SK-N-SH (cell line): ENCODE data around the gene KLHL8. TPM values are rescaled to one million over a fixed set of nuclear protein-coding genes. Genes with fewer than 3 reads are reported as not detected.

ENCODE experiments used
- CTCF ChIA-PET: fragments of 300-600, 350-600 bp; formaldehyde crosslinking; extraction: SDS; loops from one replicate; lab custom pipeline; 2021; lab: Yijun Ruan, JAX
- POLR2A ChIA-PET: fragments of 350-600 bp; sonication (Branson Sonifier 250); formaldehyde crosslinking; extraction: SDS; loops from one replicate; lab custom pipeline; 2020; ENCODE audit warnings: antibody characterized with exemption, inconsistent platforms; lab: Yijun Ruan, JAX
- DNase-seq: peaks from one replicate; pipeline ENCODE4 v3.0.0; 2012
- H2AFZ ChIP-seq: fragments of 200-600 bp; sonication (generic); 2 replicates; pipeline ENCODE4 v1.8.1; 2016; ENCODE audit warnings: antibody characterized with exemption, mild to moderate bottlenecking, low read depth
- H3F3A ChIP-seq: fragments of 200-600 bp; sonication (generic); replicated peaks from 2 replicates; pipeline ENCODE3; 2016; ENCODE audit warnings: antibody characterized with exemption, mild to moderate bottlenecking; ENCODE audit not compliant: insufficient read depth
- H3K27ac ChIP-seq, 2 experiments: fragments of 200-500 bp in 1 of 2; fragments of 200-600 bp in 1 of 2; sonication (Bioruptor generic) in 1 of 2; sonication (generic), shearing (Covaris generic) in 1 of 2; 2 replicates each; pipeline versions ENCODE4 v1.5.1 to v1.6.1; 2014 to 2016; ENCODE audit warnings: low read depth in 2 of 2, inconsistent platforms in 1 of 2, low read length in 1 of 2, mild to moderate bottlenecking in 1 of 2, mixed read lengths in 1 of 2
- H3K27me3 ChIP-seq: fragments of 200-600 bp; sonication (generic), shearing (Covaris generic); 2 replicates; pipeline ENCODE4 v1.6.1; 2016; ENCODE audit warnings: mixed run types; ENCODE audit not compliant: insufficient read depth
- H3K36me3 ChIP-seq, 2 experiments: fragments of 200-500 bp in 1 of 2; fragments of 200-600 bp in 1 of 2; sonication (Bioruptor generic) in 1 of 2; sonication (generic) in 1 of 2; replicated peaks in 1 of 2; 2 replicates each; pipeline versions ENCODE3 to v1.5.1; 2014 to 2016; ENCODE audit warnings: low read length in 1 of 2, mild to moderate bottlenecking in 1 of 2; ENCODE audit not compliant: insufficient read depth in 2 of 2, control insufficient read depth in 1 of 2
- H3K4me1 ChIP-seq, 2 experiments: fragments of 200-500 bp in 1 of 2; fragments of 200-600 bp in 1 of 2; sonication (Bioruptor generic) in 1 of 2; sonication (generic), shearing (Covaris generic) in 1 of 2; 2 replicates each; pipeline versions ENCODE4 v1.5.1 to v1.6.1; 2014 to 2016; ENCODE audit warnings: low read depth in 1 of 2, low read length in 1 of 2, mixed run types in 1 of 2; ENCODE audit not compliant: insufficient read depth in 2 of 2, control insufficient read depth in 1 of 2
- H3K4me2 ChIP-seq: fragments of 200-600 bp; sonication (generic), shearing (Covaris generic); 2 replicates; pipeline ENCODE4 v1.6.1; 2017; ENCODE audit warnings: mixed run types
- H3K4me3 ChIP-seq, 2 experiments: fragments of 200-500 bp in 1 of 2; fragments of 200-600 bp in 1 of 2; sonication (Bioruptor generic) in 1 of 2; sonication (generic), shearing (Covaris generic) in 1 of 2; 2 replicates each; pipeline versions ENCODE4 v1.5.1 to v1.8.1; 2014 to 2016; ENCODE audit warnings: low read depth in 2 of 2, inconsistent platforms in 1 of 2, low read length in 1 of 2, mild to moderate bottlenecking in 1 of 2, mixed read lengths in 1 of 2, moderate library complexity in 1 of 2
- H3K79me2 ChIP-seq: fragments of 200-600 bp; sonication (generic); 2 replicates; pipeline ENCODE4 v1.8.1; 2017; ENCODE audit warnings: mild to moderate bottlenecking; ENCODE audit not compliant: insufficient read depth
- H3K9ac ChIP-seq: fragments of 200-600 bp; sonication (generic); 2 replicates; pipeline ENCODE4 v1.6.1; 2017; ENCODE audit warnings: mixed run types
- H3K9me2 ChIP-seq: fragments of 200-600 bp; sonication (generic); 2 replicates; pipeline ENCODE4 v1.6.1; 2017; ENCODE audit warnings: mixed run types
- H3K9me3 ChIP-seq: fragments of 200-600 bp; sonication (generic); 2 replicates; pipeline ENCODE4 v1.6.1; 2017; ENCODE audit warnings: mixed run types, mild to moderate bottlenecking, moderate library complexity
- H4K20me1 ChIP-seq: fragments of 200-600 bp; sonication (generic); 2 replicates; pipeline ENCODE4 v1.6.1; 2017; ENCODE audit warnings: mild to moderate bottlenecking, mixed run types; ENCODE audit not compliant: insufficient read depth
- CHD2 ChIP-seq: fragments of 150-350 bp; IDR thresholded peaks from 2 replicates; pipeline ENCODE4 v1.6.1; 2018; ENCODE audit warnings: low read length; ENCODE audit not compliant: partially characterized antibody
- EP300 ChIP-seq, 2 experiments: IDR thresholded peaks; 2 replicates each; pipeline versions ENCODE4 v1.4.0 to v1.6.1; 2012; ENCODE audit warnings: borderline replicate concordance in 1 of 2, low read depth in 1 of 2, low read length in 1 of 2
- FOSL2 ChIP-seq: IDR thresholded peaks from 2 replicates; pipeline ENCODE4 v1.4.0; 2012; ENCODE audit warnings: low read depth, mild to moderate bottlenecking, moderate library complexity, borderline replicate concordance
- GATA2 ChIP-seq: sonication (generic); formaldehyde crosslinking; IDR thresholded peaks from 2 replicates; pipeline ENCODE4 v1.5.0; 2020; ENCODE audit warnings: mild to moderate bottlenecking, missing genetic modification reagents
- RCOR1 ChIP-seq: fragments of 150-350 bp; IDR thresholded peaks from 2 replicates; pipeline ENCODE4 v1.6.1; 2017; ENCODE audit warnings: antibody characterized with exemption, low read length
- SIN3A ChIP-seq: IDR thresholded peaks from 2 replicates; pipeline ENCODE4 v1.6.1; 2012; ENCODE audit warnings: low read depth, mild to moderate bottlenecking, low read length, moderate library complexity, borderline replicate concordance
- TCF12 ChIP-seq: IDR thresholded peaks from 2 replicates; pipeline ENCODE4 v1.4.0; 2012
- WGBS: methylation state at CpG from one replicate; pipeline ENCODE4 v1.1.6; 2017; ENCODE audit warnings: low lambda C conversion rate; 5-methylcytosine and 5-hydroxymethylcytosine counted together
- polyA plus RNA-seq, 3 experiments: library from polyadenylated mRNA; depleted of rRNA; stranded (reverse); fragments of >200 nt; gene quantifications; 2 replicates each; pipeline ENCODE4 v1.2.3, GENCODE V29; 2012
- TF ChIP-seq, protein P1 (sequence below): IDR thresholded peaks from 2 replicates; pipeline ENCODE4 v1.6.1; 2012; ENCODE audit warnings: mild to moderate bottlenecking, low read depth, low read length, moderate library complexity
- TF ChIP-seq, protein P2 (sequence below): IDR thresholded peaks from 2 replicates; pipeline ENCODE4; 2012
- TF ChIP-seq, protein P3 (sequence below): fragments of 150-350 bp; IDR thresholded peaks from 2 replicates; pipeline ENCODE4 v1.6.1; 2016; ENCODE audit warnings: mild to moderate bottlenecking, low read depth, low read length

Gene KLHL8
- polyA plus RNA-seq, 1 of the 3 experiments (the other 2 are of a cell fraction): 2.4 TPM

DNA sequence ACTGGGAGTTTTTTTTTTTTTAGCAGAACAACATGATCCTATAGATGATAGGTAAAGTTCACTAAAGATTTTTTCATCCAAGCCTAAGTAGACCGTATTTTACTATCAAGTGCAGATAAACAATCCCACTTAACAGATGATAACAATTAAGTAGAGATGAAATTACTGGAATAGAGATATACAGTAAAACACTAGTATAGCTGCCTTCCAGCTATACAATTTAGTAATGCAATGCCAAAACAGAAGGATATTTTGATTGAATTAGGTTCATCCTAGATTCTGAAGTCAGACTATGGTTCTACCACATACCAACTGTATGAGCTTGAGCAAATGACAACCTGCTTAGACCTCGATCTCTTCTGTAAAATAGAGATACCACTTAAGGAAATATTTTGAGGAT, 24.3 kb downstream of the KLHL8 start:
- Histone ChIP-seq H3K4me3 (no peak overlapping the region), H3K27me3 (no peaks in the 10 kb centered on the region), H3K79me2 (peaks cover 8% of the 10 kb centered on the region; the same call in 1 of the 2 replicates), H3K4me2 (no peak overlapping the region), H3K9ac (no peak overlapping the region), H3F3A (peaks cover 3% of the 10 kb centered on the region), H2AFZ (no peak overlapping the region), H3K36me3 (no peaks in the 10 kb centered on the region), H4K20me1 (no peaks in the 10 kb centered on the region), H3K9me2 (no peaks in the 10 kb centered on the region), H3K9me3 (no peaks in the 10 kb centered on the region)
- ChIA-PET CTCF (interaction anchor here (1.6 kb wide), 1 partner anchor 11 kb away, joined by 4 read pairs; no protein-coding TSS in a partner anchor), POLR2A (no interaction called here)
- 85% methylated on average over 2 of the region's 2 CpGs for WGBS
- no peak for TF ChIP-seq SIN3A
- TF ChIP-seq CHD2: peak; percentile 18
- no peak for TF ChIP-seq TCF12
- TF ChIP-seq RCOR1: peak; percentile 60; the same call in 1 of the 2 replicates
- peak; percentile 53; the same call in 1 of the 2 replicates for TF ChIP-seq GATA2 (CRISPR knock-in tag)
- TF ChIP-seq EP300 (IDR thresholded peaks at IDR 0.05; ENCODE audit: borderline replicate concordance in 1 of 2, low read depth in 1 of 2, low read length in 1 of 2): peak in 1 of 2 experiments; percentile 67; a peak in 1 of 4 replicates
- no peak for TF ChIP-seq FOSL2
- TF ChIP-seq, protein P1, sequence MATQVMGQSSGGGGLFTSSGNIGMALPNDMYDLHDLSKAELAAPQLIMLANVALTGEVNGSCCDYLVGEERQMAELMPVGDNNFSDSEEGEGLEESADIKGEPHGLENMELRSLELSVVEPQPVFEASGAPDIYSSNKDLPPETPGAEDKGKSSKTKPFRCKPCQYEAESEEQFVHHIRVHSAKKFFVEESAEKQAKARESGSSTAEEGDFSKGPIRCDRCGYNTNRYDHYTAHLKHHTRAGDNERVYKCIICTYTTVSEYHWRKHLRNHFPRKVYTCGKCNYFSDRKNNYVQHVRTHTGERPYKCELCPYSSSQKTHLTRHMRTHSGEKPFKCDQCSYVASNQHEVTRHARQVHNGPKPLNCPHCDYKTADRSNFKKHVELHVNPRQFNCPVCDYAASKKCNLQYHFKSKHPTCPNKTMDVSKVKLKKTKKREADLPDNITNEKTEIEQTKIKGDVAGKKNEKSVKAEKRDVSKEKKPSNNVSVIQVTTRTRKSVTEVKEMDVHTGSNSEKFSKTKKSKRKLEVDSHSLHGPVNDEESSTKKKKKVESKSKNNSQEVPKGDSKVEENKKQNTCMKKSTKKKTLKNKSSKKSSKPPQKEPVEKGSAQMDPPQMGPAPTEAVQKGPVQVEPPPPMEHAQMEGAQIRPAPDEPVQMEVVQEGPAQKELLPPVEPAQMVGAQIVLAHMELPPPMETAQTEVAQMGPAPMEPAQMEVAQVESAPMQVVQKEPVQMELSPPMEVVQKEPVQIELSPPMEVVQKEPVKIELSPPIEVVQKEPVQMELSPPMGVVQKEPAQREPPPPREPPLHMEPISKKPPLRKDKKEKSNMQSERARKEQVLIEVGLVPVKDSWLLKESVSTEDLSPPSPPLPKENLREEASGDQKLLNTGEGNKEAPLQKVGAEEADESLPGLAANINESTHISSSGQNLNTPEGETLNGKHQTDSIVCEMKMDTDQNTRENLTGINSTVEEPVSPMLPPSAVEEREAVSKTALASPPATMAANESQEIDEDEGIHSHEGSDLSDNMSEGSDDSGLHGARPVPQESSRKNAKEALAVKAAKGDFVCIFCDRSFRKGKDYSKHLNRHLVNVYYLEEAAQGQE: no peak
- TF ChIP-seq, protein P2, sequence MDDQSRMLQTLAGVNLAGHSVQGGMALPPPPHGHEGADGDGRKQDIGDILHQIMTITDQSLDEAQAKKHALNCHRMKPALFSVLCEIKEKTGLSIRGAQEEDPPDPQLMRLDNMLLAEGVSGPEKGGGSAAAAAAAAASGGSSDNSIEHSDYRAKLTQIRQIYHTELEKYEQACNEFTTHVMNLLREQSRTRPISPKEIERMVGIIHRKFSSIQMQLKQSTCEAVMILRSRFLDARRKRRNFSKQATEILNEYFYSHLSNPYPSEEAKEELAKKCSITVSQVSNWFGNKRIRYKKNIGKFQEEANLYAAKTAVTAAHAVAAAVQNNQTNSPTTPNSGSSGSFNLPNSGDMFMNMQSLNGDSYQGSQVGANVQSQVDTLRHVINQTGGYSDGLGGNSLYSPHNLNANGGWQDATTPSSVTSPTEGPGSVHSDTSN: no peak
- TF ChIP-seq, protein P3, sequence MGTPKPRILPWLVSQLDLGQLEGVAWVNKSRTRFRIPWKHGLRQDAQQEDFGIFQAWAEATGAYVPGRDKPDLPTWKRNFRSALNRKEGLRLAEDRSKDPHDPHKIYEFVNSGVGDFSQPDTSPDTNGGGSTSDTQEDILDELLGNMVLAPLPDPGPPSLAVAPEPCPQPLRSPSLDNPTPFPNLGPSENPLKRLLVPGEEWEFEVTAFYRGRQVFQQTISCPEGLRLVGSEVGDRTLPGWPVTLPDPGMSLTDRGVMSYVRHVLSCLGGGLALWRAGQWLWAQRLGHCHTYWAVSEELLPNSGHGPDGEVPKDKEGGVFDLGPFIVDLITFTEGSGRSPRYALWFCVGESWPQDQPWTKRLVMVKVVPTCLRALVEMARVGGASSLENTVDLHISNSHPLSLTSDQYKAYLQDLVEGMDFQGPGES: no peak
- TF ChIP-seq, all 33 proteins: peak for 4
- DNase-seq: peak; percentile 10
- peaks cover 0 to 6% of the 10 kb centered on the region in 2 experiments; a peak in 2 of 4 replicates for H3K4me1 ChIP-seq
- 0 out of 4 replicates have a peak overlapping the region, but pooled peaks of 1 of the 2 experiments have one; percentile 7 for H3K27ac ChIP-seq
